ENCODE results near the gene CCDC149. TPM values are rescaled to one million over a fixed set of nuclear protein-coding genes. Genes with fewer than 3 reads are reported as not detected.

Gene CCDC149
- total RNA-seq, 1 donor from 2014 or later, result 20.6 TPM

- no peaks in the 10 kb centered on the region for H3K9me3 Mint-ChIP-seq (ENCODE audit: unreplicated experiment)
- TF ChIP-seq, protein P1, sequence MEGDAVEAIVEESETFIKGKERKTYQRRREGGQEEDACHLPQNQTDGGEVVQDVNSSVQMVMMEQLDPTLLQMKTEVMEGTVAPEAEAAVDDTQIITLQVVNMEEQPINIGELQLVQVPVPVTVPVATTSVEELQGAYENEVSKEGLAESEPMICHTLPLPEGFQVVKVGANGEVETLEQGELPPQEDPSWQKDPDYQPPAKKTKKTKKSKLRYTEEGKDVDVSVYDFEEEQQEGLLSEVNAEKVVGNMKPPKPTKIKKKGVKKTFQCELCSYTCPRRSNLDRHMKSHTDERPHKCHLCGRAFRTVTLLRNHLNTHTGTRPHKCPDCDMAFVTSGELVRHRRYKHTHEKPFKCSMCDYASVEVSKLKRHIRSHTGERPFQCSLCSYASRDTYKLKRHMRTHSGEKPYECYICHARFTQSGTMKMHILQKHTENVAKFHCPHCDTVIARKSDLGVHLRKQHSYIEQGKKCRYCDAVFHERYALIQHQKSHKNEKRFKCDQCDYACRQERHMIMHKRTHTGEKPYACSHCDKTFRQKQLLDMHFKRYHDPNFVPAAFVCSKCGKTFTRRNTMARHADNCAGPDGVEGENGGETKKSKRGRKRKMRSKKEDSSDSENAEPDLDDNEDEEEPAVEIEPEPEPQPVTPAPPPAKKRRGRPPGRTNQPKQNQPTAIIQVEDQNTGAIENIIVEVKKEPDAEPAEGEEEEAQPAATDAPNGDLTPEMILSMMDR (IDR thresholded peaks at IDR 0.05), result no peak
- no peaks in the 10 kb centered on the region for H3K36me3 Mint-ChIP-seq (ENCODE audit: unreplicated experiment)
- peaks cover 51% of the 10 kb centered on the region for H3K4me1 Mint-ChIP-seq (ENCODE audit: unreplicated experiment)
- H3K27me3 Mint-ChIP-seq (ENCODE audit: unreplicated experiment), result no peaks in the 10 kb centered on the region
- peak; percentile 1 for DNase-seq (ENCODE audit: extremely low spot score, unreplicated experiment)
- no peak overlapping the region for H3K4me3 Mint-ChIP-seq (ENCODE audit: unreplicated experiment)
- peak overlapping the region; percentile 70 for H3K27ac Mint-ChIP-seq (ENCODE audit: unreplicated experiment)
These were observed 135.0 kb downstream of the CCDC149 start for GRCh38 chr4:24777536-24778463.

DNA sequence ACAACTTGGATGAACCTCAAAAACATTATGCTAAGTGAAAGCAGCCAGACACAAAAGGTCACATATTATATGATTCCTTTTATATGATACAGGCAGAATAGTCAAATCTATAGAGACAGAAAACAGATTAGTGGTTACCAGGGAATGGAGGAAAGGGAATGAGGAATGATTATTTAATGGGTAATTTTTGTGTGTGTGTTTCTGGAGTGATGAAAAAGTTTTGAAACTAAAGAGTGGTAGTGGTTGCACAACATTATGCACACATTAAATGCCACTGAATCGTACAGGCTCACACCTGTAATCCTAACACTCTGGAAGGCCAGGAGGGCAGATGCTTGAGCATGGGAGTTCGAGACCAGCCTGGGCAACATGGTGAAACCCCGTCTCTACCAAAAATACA, 137.1 kb downstream of the CCDC149 start:
- Mint-ChIP-seq H3K4me1 (ENCODE audit: unreplicated experiment) (peaks cover 44% of the 10 kb centered on the region), H3K9me3 (ENCODE audit: unreplicated experiment) (no peaks in the 10 kb centered on the region), H3K27me3 (ENCODE audit: unreplicated experiment) (no peaks in the 10 kb centered on the region), H3K4me3 (ENCODE audit: unreplicated experiment) (no peak overlapping the region), H3K36me3 (ENCODE audit: unreplicated experiment) (no peaks in the 10 kb centered on the region), H3K27ac (ENCODE audit: unreplicated experiment) (no peak overlapping the region)
- TF ChIP-seq, protein P1 (IDR thresholded peaks at IDR 0.05), result no peak
- DNase-seq (ENCODE audit: extremely low spot score, unreplicated experiment), result no peak

DNA sequence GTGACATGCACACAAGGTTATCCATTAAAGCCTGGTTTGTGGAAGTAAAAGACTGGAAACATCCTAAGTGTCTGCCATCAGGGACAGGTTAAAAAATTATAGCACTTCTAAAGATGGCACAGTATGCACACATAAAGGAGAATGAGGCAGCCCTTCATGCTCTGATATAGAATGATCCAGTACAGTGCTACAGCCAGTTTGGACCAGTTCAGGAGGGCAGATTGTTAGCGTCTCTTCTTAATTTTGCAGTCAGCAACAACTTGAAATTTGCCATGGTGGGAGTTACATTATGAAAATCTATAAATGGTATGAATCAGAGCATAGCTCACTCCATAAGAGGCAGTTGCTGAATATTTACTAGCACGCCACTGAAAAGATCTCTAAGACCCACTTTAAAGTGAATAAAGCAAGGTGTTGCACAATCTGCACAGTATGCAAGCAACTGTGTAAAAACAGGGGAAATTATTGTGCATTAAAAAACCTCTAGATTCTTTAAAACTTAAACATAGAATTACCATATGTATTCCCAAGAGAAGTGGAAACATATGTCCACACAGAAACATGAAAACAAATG, 137.7 kb downstream of the CCDC149 start:
- Mint-ChIP-seq H3K4me3 (ENCODE audit: unreplicated experiment) (no peak overlapping the region), H3K27me3 (ENCODE audit: unreplicated experiment) (no peaks in the 10 kb centered on the region), H3K36me3 (ENCODE audit: unreplicated experiment) (no peaks in the 10 kb centered on the region), H3K4me1 (ENCODE audit: unreplicated experiment) (peaks cover 48% of the 10 kb centered on the region), H3K9me3 (ENCODE audit: unreplicated experiment) (no peaks in the 10 kb centered on the region), H3K27ac (ENCODE audit: unreplicated experiment) (no peak overlapping the region)
- DNase-seq (ENCODE audit: extremely low spot score, unreplicated experiment), result no peak
- TF ChIP-seq, protein P1 (IDR thresholded peaks at IDR 0.05), result no peak

- no peak for DNase-seq (ENCODE audit: extremely low spot score, unreplicated experiment)
- Mint-ChIP-seq H3K4me1 (ENCODE audit: unreplicated experiment) (peaks cover 48% of the 10 kb centered on the region), H3K27ac (ENCODE audit: unreplicated experiment) (no peak overlapping the region), H3K36me3 (ENCODE audit: unreplicated experiment) (no peaks in the 10 kb centered on the region), H3K9me3 (ENCODE audit: unreplicated experiment) (no peaks in the 10 kb centered on the region), H3K4me3 (ENCODE audit: unreplicated experiment) (no peak overlapping the region), H3K27me3 (ENCODE audit: unreplicated experiment) (no peaks in the 10 kb centered on the region)
- TF ChIP-seq, protein P1 (IDR thresholded peaks at IDR 0.05), result no peak
These were observed 138.4 kb downstream of the CCDC149 start for GRCh38 chr4:24774452-24774851.

DNA sequence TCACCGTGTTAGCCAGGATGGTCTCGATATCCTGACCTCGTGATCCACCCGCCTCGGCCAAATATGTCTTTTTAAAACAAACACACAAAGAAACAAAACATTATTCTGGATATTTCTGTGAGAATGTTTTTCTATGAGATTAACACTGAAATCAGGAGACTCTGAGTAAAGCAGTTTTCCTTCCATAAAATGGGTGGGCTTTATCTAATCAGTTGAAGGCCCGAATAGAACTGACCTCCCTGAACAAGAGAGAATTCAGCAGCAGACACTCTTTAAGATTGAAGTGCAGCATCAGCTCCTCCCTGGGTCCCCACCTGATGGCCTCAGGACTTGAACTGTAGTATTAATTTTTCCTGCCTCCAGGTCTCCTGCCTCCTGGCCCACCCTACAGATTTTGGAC, 139.9 kb downstream of the CCDC149 start:
- TF ChIP-seq, protein P1 (IDR thresholded peaks at IDR 0.05), result no peak
- no peak overlapping the region for H3K27ac Mint-ChIP-seq (ENCODE audit: unreplicated experiment)
- peaks cover 40% of the 10 kb centered on the region for H3K4me1 Mint-ChIP-seq (ENCODE audit: unreplicated experiment)
- H3K9me3 Mint-ChIP-seq (ENCODE audit: unreplicated experiment), result no peaks in the 10 kb centered on the region
- no peaks in the 10 kb centered on the region for H3K27me3 Mint-ChIP-seq (ENCODE audit: unreplicated experiment)
- DNase-seq (ENCODE audit: extremely low spot score, unreplicated experiment), result peak; percentile 11
- no peaks in the 10 kb centered on the region for H3K36me3 Mint-ChIP-seq (ENCODE audit: unreplicated experiment)
- H3K4me3 Mint-ChIP-seq (ENCODE audit: unreplicated experiment), result no peak overlapping the region

All from osteocyte (in vitro differentiated cells).